B cell (primary cell): ENCODE measurements around the gene USP6. TPM values are rescaled to one million over a fixed set of nuclear protein-coding genes. Genes with fewer than 3 reads are reported as not detected.
"Not testable (repeated sequence)": the region's sequence is repeated elsewhere in the genome, so short reads cannot be mapped to it uniquely, and the experiment has no call there.

Source experiments
- ATAC-seq: fragments of 200-7000 bp; cut with Tn5 transposase; one replicate; pipeline ENCODE4 v1.10.0; 2021; ENCODE audit warnings: low read depth, mild to moderate bottlenecking, moderate number of reproducible peaks, moderate library complexity
- CTCF ChIA-PET: fragments of 350-600 bp; sonication (Branson Sonifier 250); formaldehyde crosslinking; loops from one replicate; lab custom pipeline; 2021; ENCODE audit warnings: antibody characterized with exemption, inconsistent platforms; lab: Charles Lee
- POLR2A ChIA-PET: fragments of 350-600 bp; sonication (Branson Sonifier 250); formaldehyde crosslinking; loops from one replicate; lab custom pipeline; 2021; ENCODE audit warnings: antibody characterized with exemption; lab: Charles Lee
- DNase-seq: peaks from one replicate; pipeline ENCODE4 v3.0.0; 2013
- H2AFZ ChIP-seq: 2 replicates; pipeline ENCODE4 v1.6.1; 2012; ENCODE audit warnings: mild to moderate bottlenecking, low read depth, low read length; ENCODE audit not compliant: insufficient read depth, poor library complexity, severe bottlenecking
- H3K27ac ChIP-seq, 2 donors: 1 replicate in 1 of 2; 2 replicates in 1 of 2; pipeline ENCODE4 v1.5.1; 2012 to 2013; ENCODE audit warnings: low read length in 2 of 2, mild to moderate bottlenecking in 2 of 2, moderate library complexity in 1 of 2
- H3K27me3 ChIP-seq, 4 experiments: fragments of 200-600 bp in 1 of 4; sonication (generic) in 1 of 4; replicated peaks in 1 of 4; 1 replicate in 2 of 4; 2 replicates in 2 of 4; pipeline versions ENCODE4 v1.6.1 to v1.7.0; 2013 to 2016; ENCODE audit warnings: low read length in 3 of 4, mild to moderate bottlenecking in 2 of 4, mixed read lengths in 1 of 4, moderate library complexity in 1 of 4; ENCODE audit not compliant: insufficient read depth in 4 of 4, control insufficient read depth in 3 of 4; ENCODE audit errors: control extremely low read depth in 1 of 4
- H3K36me3 ChIP-seq, 2 experiments: replicated peaks in 1 of 2; 1 replicate in 1 of 2; 2 replicates in 1 of 2; pipeline versions ENCODE4 v1.6.1 to v1.7.1; 2013; ENCODE audit warnings: low read length in 1 of 2; ENCODE audit not compliant: insufficient read depth in 2 of 2, control insufficient read depth in 1 of 2; ENCODE audit errors: control extremely low read depth in 1 of 2, extremely low read depth in 1 of 2
- H3K4me1 ChIP-seq, 2 donors: fragments of 200-600 bp in 1 of 2; sonication (generic) in 1 of 2; 1 replicate in 1 of 2; 2 replicates in 1 of 2; pipeline versions ENCODE4 v1.5.1 to v1.6.1; 2013 to 2017; ENCODE audit warnings: low read length in 2 of 2; ENCODE audit not compliant: control insufficient read depth in 2 of 2, insufficient read depth in 2 of 2
- H3K4me2 ChIP-seq: replicated peaks from 2 replicates; pipeline ENCODE3; 2012; ENCODE audit warnings: mild to moderate bottlenecking, low read depth, low read length; ENCODE audit not compliant: poor library complexity, severe bottlenecking
- H3K4me3 ChIP-seq, 5 experiments: fragments of 200-600 bp in 1 of 5; sonication (generic) in 1 of 5; 1 replicate in 3 of 5; 2 replicates in 2 of 5; pipeline versions ENCODE4 v1.5.1 to v1.7.0; 2011 to 2016; ENCODE audit warnings: low read length in 4 of 5, mild to moderate bottlenecking in 4 of 5, low read depth in 2 of 5, control low read depth in 1 of 5, moderate library complexity in 1 of 5; ENCODE audit not compliant: insufficient read depth in 1 of 5; ENCODE audit errors: control extremely low read depth in 1 of 5, extremely low read depth in 1 of 5
- H3K79me2 ChIP-seq: fragments of 200-600 bp; sonication (generic); one replicate; pipeline ENCODE4 v1.6.0; 2016; ENCODE audit warnings: low read length; ENCODE audit not compliant: control insufficient read depth, insufficient read depth
- H3K9ac ChIP-seq: fragments of 200-600 bp; sonication (generic); 2 replicates; pipeline ENCODE4 v1.6.1; 2017; ENCODE audit warnings: mild to moderate bottlenecking, low read length, moderate library complexity
- H3K9me3 ChIP-seq, 3 donors: one replicate each; pipeline versions ENCODE4 v1.6.1 to v1.7.1; 2013; ENCODE audit warnings: low read length in 2 of 3; ENCODE audit not compliant: control insufficient read depth in 2 of 3, insufficient read depth in 1 of 3; ENCODE audit errors: control extremely low read depth in 1 of 3
- H4K20me1 ChIP-seq: 2 replicates; pipeline ENCODE4 v1.6.0; 2012; ENCODE audit warnings: mild to moderate bottlenecking, low read length; ENCODE audit not compliant: insufficient read depth, control insufficient read depth, poor library complexity, severe bottlenecking
- H3K27ac Mint-ChIP-seq: one replicate; pipeline ENCODE4 v1.8.0; 2021; ENCODE audit warnings: mixed read lengths
- H3K27me3 Mint-ChIP-seq: one replicate; pipeline ENCODE4 v1.8.0; 2021; ENCODE audit warnings: mixed read lengths
- H3K4me1 Mint-ChIP-seq: one replicate; pipeline ENCODE4 v1.8.0; 2021; ENCODE audit warnings: mixed read lengths
- H3K4me3 Mint-ChIP-seq: one replicate; pipeline ENCODE4 v1.8.0; 2021; ENCODE audit warnings: mixed read lengths
- H3K9me3 Mint-ChIP-seq: one replicate; pipeline ENCODE4 v1.8.0; 2022; ENCODE audit warnings: mixed read lengths; ENCODE audit not compliant: insufficient read depth
- EZH2 ChIP-seq: IDR thresholded peaks from 2 replicates; pipeline ENCODE4 v1.6.1; 2012; ENCODE audit warnings: borderline replicate concordance, low read depth, mild to moderate bottlenecking, moderate library complexity, low read length; ENCODE audit not compliant: insufficient read depth, poor library complexity, severe bottlenecking
- WGBS: methylation state at CpG from one replicate; pipeline ENCODE4 v1.1.5; 2013; ENCODE audit warnings: missing lambda C conversion rate; ENCODE audit not compliant: insufficient coverage; 5-methylcytosine and 5-hydroxymethylcytosine counted together
- intact Hi-C: fragments of 100-400 bp; cut with micrococcal nuclease; formaldehyde crosslinking; loops from one replicate; pipeline ENCODE4 v1.10.0; 2022
- polyA plus RNA-seq: library from polyadenylated mRNA; depleted of rRNA; stranded (reverse); fragments of >200 nt; gene quantifications from 2 replicates; pipeline ENCODE4 v1.2.3, GENCODE V29; 2012
- total RNA-seq, 2 donors: library from RNA; stranded (reverse); fragments of 120-200 nt in 1 of 2; gene quantifications; 1 replicate in 1 of 2; 2 replicates in 1 of 2; pipeline versions ENCODE4 v1.2.3 to v1.2.4, GENCODE V29; 2013 to 2022
- TF ChIP-seq, protein P1 (sequence below): fragments of 200-600 bp; IDR thresholded peaks from one replicate; pipeline ENCODE4 v1.8.0; 2022; ENCODE audit warnings: antibody characterized with exemption, mild to moderate bottlenecking

The USP6 gene
- total and polyA plus RNA-seq, 2 donors (not counting 1 experiment from before 2014, with no cell fraction given) = 0.36 to 0.47 TPM

DNA sequence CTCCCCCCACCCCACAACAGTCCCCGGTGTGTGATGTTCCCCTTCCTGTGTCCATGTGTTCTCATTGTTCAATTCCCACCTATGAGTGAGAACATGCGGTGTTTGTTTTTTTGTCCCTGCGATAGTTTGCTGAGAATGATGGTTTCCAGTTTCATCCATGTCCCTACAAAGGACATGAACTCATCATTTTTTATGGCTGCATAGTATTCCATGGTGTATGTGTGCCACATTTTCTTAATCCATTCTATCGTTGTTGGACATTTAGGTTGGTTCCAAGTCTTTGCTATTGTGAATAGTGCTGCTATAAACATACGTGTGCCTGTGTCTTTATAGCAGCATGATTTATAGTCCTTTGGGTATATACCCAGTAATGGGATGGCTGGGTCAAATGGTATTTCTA, 101.7 kb downstream of the USP6 start:
- H3K9me3 ChIP-seq, intact Hi-C loops, H4K20me1 ChIP-seq, DNase-seq, H3K4me3 Mint-ChIP-seq, ATAC-seq, H3K27ac ChIP-seq, H3K9ac ChIP-seq, H3K4me2 ChIP-seq, H3K4me3 ChIP-seq, H3K9me3 Mint-ChIP-seq, H3K27me3 Mint-ChIP-seq, H2AFZ ChIP-seq, H3K27me3 ChIP-seq: not testable (repeated sequence)
- peak overlapping the region; percentile 50 for H3K27ac Mint-ChIP-seq
- peaks cover 46 to 50% of the 10 kb centered on the region in 2 donors for H3K4me1 ChIP-seq
- peaks cover 31% of the 10 kb centered on the region for H3K79me2 ChIP-seq
- ChIA-PET CTCF (interaction anchor here (1.2 to 1.8 kb wide), 3 partner anchors 9 to 21 kb away, joined by 5 to 7 read pairs (median 6); no protein-coding TSS in a partner anchor), POLR2A (interaction anchor here (0.7 to 1.7 kb wide), 3 partner anchors 8 to 170 kb away, joined by 3 to 9 read pairs (median 6); partner anchors contain the start of gene SCIMP)
- WGBS = no CpG with 5 or more reads among the region's 5 CpGs
- peaks cover 56% of the 10 kb centered on the region for H3K4me1 Mint-ChIP-seq
- H3K36me3 ChIP-seq = peaks cover 8 to 76% of the 10 kb centered on the region in 2 experiments

DNA sequence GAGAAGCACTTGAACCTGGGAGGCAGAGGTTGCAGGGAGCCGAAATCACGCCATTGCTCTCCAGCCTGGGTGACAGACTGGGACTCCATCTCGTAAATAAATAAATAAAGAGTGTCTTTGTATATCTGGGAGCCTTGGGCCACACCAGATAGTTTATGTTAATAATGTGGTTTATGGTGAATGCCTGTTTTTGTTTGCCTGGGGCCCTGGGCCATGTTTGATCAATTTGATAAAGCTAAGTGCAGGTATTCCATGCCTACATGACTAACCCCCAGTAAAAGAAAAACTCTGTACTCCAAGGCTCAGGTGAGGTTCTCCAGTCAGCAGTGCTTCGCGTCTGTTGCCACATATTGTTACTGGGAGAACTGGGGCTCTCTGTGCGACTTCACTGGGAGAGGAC, 103.7 kb downstream of the USP6 start:
- Histone ChIP-seq H3K36me3 (peaks cover 7 to 71% of the 10 kb centered on the region in 2 experiments), H3K79me2 (peaks cover 28% of the 10 kb centered on the region), H3K4me1 (peaks cover 50 to 54% of the 10 kb centered on the region in 2 donors), H3K27me3 (no peaks in the 10 kb centered on the region), H4K20me1 (no peaks in the 10 kb centered on the region), H3K9me3 (no peaks in the 10 kb centered on the region), H3K4me2 (no peak overlapping the region), H3K4me3 (no peak overlapping the region), H3K27ac (peak overlapping the region in 1 of 2 donors; percentile 97), H2AFZ (no peak overlapping the region), H3K9ac (no peak overlapping the region)
- DNase-seq (no peak), ATAC-seq (no peak)
- Mint-ChIP-seq H3K4me3 (no peak overlapping the region), H3K27me3 (no peaks in the 10 kb centered on the region), H3K27ac (peak overlapping the region; percentile 79), H3K4me1 (peaks cover 57% of the 10 kb centered on the region), H3K9me3 (no peaks in the 10 kb centered on the region)
- intact Hi-C loops = no loop called here
- ChIA-PET POLR2A (no interaction called here), CTCF (interaction anchor here (1.2 to 1.9 kb wide), 4 partner anchors 9 to 77 kb away, joined by 3 to 9 read pairs (median 4); partner anchors contain the start of gene ZNF594)
- WGBS = 98% methylated on average over 6 of the region's 6 CpGs
- TF ChIP-seq, protein P1, sequence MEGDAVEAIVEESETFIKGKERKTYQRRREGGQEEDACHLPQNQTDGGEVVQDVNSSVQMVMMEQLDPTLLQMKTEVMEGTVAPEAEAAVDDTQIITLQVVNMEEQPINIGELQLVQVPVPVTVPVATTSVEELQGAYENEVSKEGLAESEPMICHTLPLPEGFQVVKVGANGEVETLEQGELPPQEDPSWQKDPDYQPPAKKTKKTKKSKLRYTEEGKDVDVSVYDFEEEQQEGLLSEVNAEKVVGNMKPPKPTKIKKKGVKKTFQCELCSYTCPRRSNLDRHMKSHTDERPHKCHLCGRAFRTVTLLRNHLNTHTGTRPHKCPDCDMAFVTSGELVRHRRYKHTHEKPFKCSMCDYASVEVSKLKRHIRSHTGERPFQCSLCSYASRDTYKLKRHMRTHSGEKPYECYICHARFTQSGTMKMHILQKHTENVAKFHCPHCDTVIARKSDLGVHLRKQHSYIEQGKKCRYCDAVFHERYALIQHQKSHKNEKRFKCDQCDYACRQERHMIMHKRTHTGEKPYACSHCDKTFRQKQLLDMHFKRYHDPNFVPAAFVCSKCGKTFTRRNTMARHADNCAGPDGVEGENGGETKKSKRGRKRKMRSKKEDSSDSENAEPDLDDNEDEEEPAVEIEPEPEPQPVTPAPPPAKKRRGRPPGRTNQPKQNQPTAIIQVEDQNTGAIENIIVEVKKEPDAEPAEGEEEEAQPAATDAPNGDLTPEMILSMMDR = no peak
- TF ChIP-seq EZH2 = no peak
